Suppressor macrophage (primary cell): ENCODE data around the gene B3GNT9.
A peak's percentile ranks its signal among the peaks of the same experiment; 100 is the strongest.

Experiments used
- DNase-seq, 4 experiments: peaks; one replicate each; pipeline ENCODE4 v3.0.0-alpha.2; 2020 to 2022

B3GNT9 gene

GRCh38 chr16:67167588-67167987 is 16.8 kb upstream of the B3GNT9 start:
- DNase-seq: no peak

- DNase-seq: peak in 3 of 4 experiments; percentile 25 to 45 (median 41)
Measured at GRCh38 chr16:67166598-67167168, 15.9 kb upstream of the B3GNT9 start.

- DNase-seq: peak in 1 of 4 experiments; percentile 21
Measured at GRCh38 chr16:67166110-67166547, 15.3 kb upstream of the B3GNT9 start.

GRCh38 chr16:67165121-67166078 is 14.6 kb upstream of the B3GNT9 start:
- DNase-seq: peak in 3 of 4 experiments; percentile 27 to 52 (median 36)

GRCh38 chr16:67164599-67165061 is 13.8 kb upstream of the B3GNT9 start, which contains the start of gene HSF4:
TSS of gene HSF4 (plus strand) at chr16:67164745. CDS start at chr16:67164812, 67 bp downstream.
- peak; percentile 80 to 94 (median 88) for DNase-seq

- DNase-seq: peak in 1 of 4 experiments; percentile 34
Measured at GRCh38 chr16:67163999-67164558, 13.3 kb upstream of the B3GNT9 start.

- DNase-seq: peak in 3 of 4 experiments; percentile 50 to 71 (median 60)
Measured at GRCh38 chr16:67163164-67163998, 12.6 kb upstream of the B3GNT9 start.

- DNase-seq: peak in 3 of 4 experiments; percentile 51 to 56 (median 52)
Measured at GRCh38 chr16:67162506-67163163, 11.8 kb upstream of the B3GNT9 start.

GRCh38 chr16:67161595-67162058 is 10.8 kb upstream of the B3GNT9 start:
- no peak for DNase-seq

GRCh38 chr16:67158637-67159600 is 8.1 kb upstream of the B3GNT9 start:
- peak; percentile 42 to 77 (median 68) for DNase-seq

GRCh38 chr16:67157892-67158635 is 7.3 kb upstream of the B3GNT9 start:
- DNase-seq: no peak

GRCh38 chr16:67157106-67157748 is 6.4 kb upstream of the B3GNT9 start:
- DNase-seq: no peak

- no peak for DNase-seq
Measured at GRCh38 chr16:67156143-67156844, 5.5 kb upstream of the B3GNT9 start.

GRCh38 chr16:67155295-67156142 is 4.7 kb upstream of the B3GNT9 start:
- peak; percentile 82 to 94 (median 90) for DNase-seq

- no peak for DNase-seq
Measured at GRCh38 chr16:67154578-67155294, 3.9 kb upstream of the B3GNT9 start.

GRCh38 chr16:67151431-67152097 is 766 bp upstream of the B3GNT9 start:
- DNase-seq: peak in 1 of 4 experiments; percentile 17
